ENCODE measurements around the gene PRKAG2.

PRKAG2 gene

DNA sequence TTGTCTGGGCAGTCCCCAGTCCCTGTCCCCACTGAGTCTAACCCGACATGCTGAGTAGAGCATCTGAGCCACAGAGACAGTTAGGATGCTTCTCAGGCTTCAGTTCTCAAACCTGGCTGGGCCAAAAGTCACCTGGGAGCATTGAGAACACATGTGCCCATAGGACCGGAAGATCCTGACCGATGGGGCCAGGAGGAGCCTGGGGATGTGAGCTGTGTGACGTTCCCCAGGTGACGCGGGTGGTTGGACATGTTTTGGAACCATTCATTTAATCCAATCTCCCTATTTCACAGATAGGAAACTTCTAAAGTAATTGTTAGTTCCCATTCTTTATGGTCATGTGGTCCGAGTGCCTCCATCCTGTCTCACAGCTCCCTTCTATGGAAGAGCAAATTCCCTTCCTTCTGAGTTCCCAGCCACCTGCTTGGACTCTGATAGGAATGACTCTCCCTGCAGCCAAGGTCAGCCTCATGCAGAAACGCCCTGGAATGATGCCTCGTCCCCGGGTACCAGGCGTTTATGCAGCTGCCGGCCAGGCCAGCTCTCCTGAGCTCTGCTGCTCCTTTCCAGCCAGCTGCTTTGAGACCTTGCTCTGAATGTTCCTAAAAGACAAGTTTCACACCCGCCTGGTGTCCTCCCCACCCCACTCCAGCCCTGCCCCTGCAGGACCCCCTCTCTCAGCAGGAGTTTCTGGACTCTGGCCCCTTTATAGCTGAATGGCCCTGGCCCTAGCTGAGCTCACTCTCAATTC, 190.7 kb downstream of the PRKAG2 start:
- no peak for DNase-seq

DNA sequence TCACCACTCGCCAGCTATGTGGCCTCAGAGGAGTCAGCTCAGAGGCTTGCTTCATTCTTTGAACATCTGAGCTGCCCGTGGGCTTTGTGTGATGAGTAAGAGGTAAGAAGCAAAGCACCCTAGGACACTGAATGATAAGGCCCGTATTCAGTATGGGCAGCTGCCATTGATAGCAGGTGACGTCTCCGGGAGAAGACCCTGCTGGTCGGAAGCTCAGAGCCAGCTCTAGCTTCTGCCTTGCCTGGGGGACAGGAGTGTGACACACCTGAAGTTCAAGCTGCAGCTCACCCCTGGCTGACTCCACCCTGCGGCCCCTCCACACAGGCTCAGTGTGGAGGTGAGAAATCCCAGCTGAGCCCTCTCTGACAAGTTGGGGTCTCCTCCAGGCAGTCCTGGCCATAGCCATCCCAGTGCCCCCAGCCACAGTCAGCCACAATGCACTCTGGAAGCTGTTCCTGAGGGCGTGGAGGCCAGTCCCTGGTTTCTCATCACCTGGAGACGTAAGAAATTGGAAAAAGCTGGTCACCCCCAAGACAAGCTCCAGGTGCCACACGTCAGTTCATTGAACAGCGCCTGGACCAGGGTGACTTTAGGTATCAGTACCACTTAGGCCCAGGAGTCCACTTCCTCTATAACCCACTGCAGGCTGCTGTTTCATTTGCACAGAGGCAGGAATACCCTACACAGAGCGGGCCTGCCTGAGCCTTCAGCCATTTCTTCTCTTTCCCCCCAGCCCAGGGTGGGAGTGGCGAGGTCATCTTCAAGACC, 192.3 kb downstream of the PRKAG2 start:
- DNase-seq = no peak

DNA sequence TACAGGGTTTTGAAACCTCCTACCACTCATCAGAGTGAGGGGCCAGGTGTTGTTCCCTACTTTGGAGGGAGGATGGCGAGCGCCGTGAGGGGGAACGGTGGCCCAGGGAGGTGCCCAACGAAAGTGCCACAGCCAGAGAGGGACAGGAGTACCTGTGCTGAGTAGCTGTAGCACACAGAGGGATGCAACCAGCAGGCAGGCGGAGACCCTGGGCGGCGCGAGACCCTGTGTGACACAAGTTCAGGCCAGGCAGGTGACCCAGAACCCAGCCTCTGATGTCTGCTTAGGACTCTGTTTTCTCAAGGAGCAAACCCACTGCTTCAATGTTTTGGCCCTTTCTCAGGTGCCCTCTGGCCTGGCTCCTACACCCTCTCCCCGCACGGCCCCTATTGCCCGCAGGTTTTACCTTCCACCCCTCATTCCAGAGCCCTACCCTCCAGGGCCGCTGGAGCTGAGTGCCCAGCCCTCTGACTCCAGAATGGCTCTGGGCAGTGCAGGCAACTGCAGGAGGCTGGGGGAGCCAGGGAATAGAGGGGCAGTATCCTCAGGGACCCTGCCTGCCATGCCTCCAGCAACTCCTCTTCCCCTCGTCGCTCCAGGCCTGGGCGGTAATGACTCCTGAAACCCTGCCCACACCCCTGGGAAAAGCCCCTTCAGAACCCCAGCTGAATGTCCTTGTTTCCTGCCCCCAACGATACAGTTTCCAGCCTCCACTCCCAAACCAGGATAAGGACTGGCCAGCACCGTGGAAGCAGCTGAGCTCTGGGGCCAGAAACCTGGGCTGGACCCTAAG, 193.1 kb downstream of the PRKAG2 start:
- DNase-seq = no peak

DNA sequence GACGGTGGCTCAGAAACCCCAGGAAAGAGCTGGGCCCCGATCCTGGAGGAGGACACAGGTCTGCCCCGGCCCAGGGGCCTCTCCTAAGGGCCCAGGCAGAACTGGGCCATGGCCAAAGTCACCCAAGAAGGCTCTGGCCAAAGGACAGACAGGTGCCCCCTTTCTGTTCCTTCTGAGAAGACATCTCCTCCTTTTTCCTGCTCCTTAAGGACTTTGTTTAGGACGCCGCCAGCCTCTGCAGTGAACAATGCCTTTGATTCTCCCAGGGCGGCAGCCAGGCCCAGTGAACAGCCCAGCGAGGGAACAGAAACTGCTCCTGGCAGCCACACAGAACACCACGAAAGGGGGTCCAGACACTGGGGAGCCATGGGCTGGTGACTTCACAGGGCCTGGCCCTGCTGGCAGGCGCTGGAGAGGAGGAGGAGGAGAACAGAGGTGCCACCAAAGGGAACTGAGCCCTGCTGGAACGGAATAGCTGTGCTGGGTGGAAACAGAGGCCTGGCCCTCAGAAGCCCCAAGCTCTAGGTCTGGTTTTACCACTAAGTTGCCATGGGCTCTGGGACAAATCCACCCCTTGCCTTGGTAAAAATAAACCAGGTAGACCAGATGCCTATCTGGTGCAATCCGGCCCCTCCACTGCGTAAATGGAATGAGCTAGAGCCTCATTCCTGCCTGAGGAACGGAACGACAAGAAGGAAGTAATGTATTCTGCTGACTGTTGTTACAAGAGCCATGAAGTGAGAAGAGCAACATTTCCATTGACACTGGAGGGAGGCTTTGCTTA, 193.9 kb downstream of the PRKAG2 start:
- DNase-seq = no peak

DNA sequence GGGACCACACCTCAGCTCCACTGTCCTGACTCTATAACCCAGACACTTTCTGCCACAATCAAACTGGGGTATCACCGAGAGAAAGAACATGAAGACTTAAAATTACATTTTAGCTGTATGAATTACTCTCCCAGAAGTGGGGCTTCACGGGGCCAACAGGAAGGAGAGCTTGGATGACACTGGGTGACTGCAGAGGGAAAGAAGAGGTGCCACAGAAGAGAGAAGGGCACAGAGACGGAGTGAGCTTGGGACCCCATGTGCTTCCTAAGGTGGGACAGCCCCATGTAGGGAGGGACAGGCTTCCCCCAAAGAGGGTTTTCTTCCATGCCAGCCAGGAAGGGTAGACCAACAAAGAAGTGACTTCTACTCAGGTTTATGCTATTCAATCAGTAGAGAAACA, 195.2 kb downstream of the PRKAG2 start:
- DNase-seq = no peak

DNA sequence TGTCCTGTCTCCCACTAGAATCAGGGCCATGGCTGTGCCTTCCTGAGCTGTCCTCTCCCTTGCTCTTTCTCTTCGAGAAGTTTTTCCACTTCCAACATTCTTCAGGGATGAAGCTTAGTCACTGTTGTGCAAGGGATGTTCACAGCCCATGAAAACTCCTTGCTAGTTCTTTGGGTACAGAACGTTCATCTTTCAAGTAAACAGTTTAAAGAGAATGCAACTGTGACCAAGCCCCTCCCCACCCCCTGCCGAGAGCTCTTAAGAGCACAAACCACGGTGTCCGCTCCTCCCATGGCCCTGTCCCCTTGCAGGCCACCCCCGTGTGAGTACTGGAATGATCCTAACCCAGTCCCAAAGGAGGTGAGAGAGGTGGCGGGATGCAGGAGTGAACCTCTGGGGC, 196.1 kb downstream of the PRKAG2 start:
- peak; percentile 59 for DNase-seq

DNA sequence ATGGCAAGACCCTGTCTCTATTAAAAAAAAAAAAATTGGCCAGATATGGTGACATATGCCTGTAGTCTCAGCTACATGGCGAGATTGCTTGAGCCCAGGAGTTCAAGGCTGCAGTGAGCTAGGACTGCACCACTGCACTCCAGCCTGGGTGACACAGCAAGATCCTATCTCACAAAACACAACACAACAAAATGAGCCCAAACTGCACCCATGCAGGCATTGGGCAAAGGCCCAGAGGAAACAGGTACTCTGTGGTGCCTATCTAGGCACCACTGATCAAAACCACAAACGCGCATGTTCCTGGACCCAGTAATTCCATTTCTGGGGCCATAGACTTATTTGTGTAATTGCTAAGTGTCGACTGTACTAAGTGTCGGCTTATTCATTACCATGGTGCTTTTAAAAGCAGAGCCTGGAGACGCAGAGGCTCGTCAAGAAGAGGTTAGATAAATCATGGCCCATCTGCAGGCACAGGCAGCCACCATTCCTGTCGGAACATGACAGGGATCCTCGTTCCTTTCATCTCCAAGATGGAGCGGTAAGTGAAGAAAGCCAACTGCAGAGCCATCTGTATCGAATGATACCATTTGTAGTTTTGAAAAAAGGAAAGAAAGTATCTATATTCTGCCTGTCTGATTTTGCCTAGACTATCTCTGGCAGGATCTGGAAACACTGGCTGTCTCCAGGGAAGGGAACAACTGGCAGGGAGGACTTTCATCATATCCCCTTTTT, 196.9 kb downstream of the PRKAG2 start:
- DNase-seq = no peak

DNA sequence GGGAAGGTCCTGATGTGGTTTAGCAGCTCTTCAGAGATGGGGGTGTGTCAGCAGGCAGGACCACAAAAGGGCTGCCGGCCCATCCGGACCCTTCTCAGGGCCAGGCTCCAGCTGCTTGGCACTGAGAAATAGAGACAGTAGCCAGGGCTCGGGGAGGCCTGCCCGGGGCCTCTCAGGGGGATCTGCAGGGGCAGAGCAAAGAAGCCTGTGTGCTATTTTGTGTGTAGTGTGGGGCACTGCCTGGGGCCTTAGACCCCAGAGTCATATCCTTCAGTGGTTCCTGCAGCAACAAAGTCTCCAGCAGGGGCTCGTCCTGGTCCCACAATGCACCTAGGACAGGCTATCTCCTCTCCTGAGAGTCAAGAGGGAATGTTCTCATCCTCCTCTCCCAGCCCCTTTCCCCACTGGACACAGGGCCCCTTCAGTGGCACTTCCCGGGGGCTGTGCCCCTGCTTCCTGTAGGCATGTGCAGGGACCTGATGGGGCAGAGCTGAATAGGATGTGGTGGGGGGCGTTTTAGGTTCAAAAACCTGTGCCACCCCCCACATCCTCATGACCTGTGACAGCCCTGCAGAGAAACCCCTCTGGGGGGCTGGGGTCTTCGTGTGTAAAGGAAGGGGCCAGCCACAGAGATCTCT, 197.7 kb downstream of the PRKAG2 start:
- DNase-seq = no peak

DNA sequence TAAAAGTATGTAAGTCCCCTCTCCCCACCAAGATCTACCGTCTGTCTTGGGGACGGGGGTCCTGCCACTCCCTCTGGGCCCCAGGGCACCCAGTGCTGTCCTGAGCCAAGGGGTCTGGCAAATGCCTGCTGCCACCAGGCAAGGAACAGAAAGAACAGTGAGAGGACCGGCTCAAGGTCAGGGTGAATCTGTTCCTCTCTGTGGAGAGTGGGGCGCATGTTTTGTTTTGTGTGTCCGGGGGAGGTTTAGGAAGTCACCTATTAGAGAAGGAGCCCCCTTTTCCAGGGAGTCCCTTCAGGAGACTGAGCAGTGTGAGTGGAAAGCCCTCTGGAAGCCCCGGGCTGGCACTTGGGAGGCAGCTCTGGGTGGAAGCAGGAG, 198.7 kb downstream of the PRKAG2 start:
- DNase-seq = no peak

DNA sequence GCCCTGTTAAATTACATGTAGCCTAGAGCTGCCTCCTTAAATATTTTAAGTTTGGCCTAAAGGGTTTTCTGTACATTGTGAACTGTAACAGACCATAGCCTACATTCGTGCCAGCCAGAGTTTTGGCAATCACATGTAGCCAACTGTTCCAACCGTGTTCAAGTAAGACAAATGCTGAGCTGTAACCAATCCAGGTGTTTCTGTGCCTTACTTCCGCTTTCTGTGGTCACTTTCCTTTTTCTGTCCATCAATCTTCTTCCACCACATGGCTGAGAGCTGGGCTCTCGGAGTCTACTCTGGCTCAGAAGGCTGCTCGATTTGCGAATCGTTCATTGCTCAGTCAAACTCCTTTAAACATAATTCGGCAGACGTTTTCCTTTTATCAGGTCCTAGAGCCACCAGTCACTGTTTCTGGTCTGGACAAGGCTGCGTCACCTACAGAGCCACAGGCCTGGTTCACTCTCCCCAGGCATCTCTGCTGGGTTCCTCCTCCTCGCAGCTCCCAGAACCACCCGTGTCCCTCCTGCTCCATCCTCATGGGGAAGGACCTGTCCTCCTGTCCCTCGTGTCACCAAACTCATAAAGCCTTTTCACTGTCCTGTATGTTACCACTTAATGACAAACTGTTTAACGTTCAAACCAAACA, 199.2 kb downstream of the PRKAG2 start:
- no peak for DNase-seq

DNA sequence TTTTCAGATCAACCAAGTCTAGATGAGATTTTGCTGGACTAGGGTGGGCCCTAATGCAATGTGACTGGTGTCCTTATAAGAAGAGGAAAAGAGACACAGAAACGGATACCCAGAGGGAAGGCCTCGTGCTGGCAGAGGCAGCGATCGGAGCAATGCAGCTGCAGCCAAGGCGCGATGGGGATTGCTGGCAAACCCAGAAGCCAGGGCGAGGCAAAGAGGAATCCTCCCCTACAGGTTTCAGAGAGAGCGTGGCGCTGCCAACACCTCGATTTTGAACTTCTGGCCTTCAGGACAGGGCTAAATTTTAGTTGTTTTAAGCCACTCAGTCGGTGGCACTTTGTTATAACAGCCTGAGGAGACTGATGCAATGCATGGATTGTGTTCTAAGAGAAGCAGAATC, 200.2 kb downstream of the PRKAG2 start:
- no peak for DNase-seq

DNA sequence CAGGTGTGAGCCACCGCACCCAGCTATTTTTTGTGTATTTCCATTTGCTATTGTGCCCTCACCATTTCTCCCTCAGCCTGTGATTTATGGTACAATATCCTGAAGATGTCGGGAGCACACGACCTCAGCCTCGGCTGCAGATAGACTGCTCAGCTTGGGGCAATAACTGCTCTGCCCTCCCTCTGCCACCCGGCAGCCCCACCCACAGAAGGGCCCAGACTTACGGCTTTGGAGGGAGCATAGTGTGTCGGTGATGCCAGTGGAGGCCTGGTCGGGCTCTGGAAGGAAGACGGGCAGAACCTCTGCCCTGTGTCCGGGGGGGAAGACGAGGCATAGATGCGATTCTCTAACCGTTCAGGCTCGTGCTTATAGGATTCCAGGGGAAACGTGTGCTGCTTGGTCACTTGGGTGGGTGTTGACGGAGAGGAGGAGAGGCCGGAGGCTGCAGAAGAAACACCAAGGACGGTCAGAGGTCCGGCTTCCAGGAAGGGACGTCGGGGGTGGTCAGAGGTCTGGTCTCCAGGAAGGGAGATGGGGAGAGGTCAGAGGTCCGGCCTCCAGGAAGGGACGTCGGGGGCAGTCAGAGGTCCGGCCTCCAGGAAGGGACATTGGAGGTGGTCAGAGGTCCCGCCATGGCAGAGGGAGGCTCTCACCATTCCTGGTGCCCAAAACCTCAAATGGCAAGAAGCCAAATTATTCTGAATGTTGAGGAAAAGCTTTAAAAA, 201.6 kb downstream of the PRKAG2 start:
- DNase-seq = no peak

DNA sequence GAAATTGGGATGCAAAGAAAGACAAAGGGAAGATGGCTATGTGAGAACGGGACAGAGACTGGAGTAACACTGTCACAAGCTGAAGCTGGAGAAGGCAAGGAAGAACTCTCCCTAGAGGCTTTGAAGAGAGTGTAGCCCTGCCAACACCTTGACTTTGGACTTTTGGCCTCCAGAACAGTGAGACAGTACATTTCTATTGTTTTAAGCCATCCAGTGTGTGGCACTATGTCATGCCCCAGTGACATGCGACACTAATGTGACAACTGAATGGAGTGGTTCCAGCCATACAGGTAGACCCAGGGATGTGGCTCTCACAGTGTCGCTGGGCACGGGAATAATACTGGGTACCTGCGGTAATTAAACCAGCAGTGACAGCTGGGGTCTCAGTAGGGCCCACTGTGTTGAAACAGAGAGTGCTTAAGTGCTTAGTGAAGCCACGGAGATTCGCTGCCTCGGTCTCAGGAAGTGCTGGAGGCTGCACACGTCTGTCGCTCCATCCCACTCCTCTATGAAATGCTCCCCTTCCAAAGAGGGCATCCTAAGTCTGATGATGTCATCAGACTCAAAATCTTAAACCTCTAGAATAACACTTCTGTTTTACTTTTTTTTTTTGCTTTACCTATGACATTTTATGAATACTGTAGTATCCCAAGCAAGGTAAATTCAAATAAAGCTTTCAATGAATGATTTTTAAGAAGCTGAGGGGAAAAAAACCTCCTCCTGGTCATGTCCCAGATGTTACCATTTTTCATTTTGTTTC, 202.6 kb downstream of the PRKAG2 start:
- DNase-seq = no peak

DNA sequence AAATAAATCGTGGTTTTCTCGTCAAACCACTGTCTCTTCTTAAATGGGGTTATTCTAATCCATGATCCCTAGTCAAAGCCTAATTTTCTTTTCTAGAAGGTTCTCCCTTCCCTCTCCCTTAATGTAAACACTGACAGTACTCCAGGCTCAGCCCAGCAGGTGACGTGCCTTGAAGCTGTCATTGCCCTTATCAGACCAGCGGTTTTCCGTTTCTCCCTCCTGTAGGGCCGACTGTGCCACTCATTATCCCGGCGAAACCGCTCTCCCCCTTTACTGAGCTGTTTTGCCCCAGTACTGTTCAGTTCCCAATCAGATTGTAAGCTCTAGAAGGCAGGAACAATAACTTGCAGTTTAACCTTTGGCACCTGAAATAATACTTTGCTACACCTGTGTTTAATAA, 203.7 kb downstream of the PRKAG2 start:
- no peak for DNase-seq

DNA sequence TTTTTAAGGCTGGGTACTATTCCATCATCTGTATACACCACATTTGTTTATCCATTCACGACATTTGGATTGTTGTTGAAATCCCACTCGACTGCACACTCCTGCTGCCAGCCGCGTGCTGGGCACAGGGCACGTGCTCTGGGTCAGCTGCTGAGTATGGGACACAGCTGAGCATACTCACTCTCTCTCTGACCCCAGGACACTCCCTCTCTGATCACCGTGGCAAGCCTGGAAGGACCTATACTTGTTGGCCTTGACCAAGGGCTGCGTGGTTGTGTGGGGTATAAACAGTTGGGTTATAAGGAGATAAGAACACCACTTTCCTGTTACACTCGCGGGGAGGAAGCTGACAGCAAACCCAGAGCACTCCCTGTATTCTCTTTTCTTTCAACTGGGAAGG, 204.2 kb downstream of the PRKAG2 start:
- DNase-seq = no peak

DNA sequence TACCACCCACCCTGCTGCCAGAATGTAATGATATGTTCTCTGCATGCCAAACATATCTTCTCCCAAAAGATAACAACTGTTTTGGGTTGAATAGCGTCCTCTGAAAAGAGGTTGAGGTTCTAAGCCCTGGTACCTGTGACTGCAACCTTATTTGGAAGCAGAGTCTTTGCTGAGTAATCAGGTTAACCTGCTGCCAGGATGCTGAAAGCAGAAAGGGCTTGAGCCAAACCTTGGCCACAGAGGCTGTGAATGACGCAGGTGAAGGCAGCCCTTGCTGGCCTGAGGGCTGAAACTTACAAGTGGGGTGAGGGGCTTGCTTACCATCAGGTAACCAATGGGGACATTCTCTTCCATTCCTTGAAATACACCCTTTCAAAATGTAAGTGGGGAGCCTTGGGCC, 205.4 kb downstream of the PRKAG2 start:
- no peak for DNase-seq

DNA sequence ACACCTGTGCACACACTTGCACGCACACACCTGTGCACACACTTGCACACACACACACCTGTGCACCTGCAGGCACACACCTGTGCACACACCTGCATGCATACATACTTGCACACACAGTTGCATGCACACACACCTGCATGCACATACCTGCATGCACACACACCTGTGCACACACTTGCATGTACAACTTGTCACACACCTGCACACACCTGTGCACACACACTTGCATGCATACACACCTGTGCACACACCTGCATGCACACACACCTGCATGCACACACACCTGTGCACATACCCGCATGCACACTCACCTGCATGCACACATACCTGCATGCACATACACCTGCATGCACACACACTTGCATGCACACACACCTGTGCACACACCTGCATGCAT, 207.2 kb downstream of the PRKAG2 start:
- DNase-seq = no peak

DNA sequence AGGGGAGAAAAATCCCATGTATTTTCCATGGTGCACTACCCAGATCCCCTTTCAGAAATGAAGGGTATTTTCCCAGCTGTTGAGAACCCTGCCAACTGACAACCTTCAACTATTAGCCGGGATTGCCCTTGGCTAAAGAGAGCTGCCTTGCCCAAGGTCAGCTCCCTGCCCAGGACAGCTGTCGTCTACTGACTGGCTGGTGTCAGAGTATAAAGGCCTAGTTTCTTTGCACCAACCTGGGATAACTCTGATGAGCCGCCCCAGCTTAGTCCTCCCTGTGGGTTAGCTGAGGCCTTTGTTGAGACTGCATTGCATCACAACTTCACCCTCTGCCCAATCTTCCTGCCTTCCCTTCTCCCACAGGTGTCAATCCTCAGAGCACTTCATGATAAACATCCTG, 210.0 kb downstream of the PRKAG2 start:
- no peak for DNase-seq

DNA sequence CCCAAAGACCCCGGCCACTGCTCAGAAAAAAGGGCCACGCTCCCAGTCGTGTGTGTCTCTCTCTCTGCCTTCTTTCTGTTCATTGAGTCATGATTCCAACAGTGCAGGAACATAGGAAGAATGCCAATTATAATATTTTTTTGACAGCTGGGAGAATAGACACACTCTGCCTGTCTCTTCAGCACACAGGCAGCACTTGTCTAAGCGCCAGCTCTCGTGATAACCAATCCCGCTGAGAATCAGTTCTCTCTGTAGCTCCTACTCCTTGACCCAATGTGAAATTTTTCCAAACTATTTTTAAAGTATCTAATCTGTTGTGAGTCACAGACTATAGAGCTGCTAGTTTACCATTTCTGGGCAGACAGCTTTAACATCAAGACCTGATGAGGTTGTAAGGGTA, 211.5 kb downstream of the PRKAG2 start:
- peak; percentile 97 for DNase-seq

DNA sequence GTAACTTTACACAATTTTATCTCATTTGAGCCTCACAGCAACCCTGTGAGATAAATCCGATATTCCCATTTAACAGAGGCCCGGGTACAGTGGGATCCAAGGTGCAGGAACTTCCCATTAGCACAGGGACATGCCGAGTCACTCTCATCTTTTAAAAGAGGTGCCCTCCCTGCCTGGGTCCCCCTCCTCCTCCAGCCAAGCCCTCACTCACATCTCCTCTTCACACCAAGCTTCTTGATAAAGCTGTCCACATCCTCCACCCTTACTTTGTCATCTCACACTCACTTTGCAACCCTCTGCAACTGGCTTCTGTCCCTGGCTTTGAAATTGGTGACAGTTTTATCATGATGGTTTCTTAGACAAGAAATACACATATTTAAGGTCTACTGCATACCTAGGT, 212.6 kb downstream of the PRKAG2 start:
- no peak for DNase-seq

All from fibroblast of upper back skin (primary cell).